Central memory CD8-positive, alpha-beta T cell (primary cell): ENCODE results near the gene OOSP4A.

Experiments used
- ATAC-seq: fragments of 150-1000 bp; cut with Tn5 transposase; replicated peaks from 2 replicates; pipeline ENCODE4 v1.10.0; 2022; ENCODE audit warnings: mild to moderate bottlenecking, moderate FRiP score, moderate number of reproducible peaks; ENCODE audit not compliant: poor library complexity, severe bottlenecking; ENCODE audit errors: extremely low read depth
- DNase-seq, 2 donors: peaks; one replicate each; pipeline ENCODE4 v3.0.0; 2021; ENCODE audit warnings: low spot score in 2 of 2
- H3K27ac Mint-ChIP-seq: one replicate; pipeline ENCODE4 v1.8.0; 2022; ENCODE audit warnings: low read depth, mild to moderate bottlenecking, moderate library complexity, mixed read lengths
- H3K27me3 Mint-ChIP-seq: one replicate; pipeline ENCODE4 v1.8.0; 2022; ENCODE audit warnings: mixed read lengths
- H3K36me3 Mint-ChIP-seq: one replicate; pipeline ENCODE4 v1.8.0; 2022; ENCODE audit warnings: mild to moderate bottlenecking, moderate library complexity, mixed read lengths; ENCODE audit not compliant: insufficient read depth
- H3K4me1 Mint-ChIP-seq: one replicate; pipeline ENCODE4 v1.8.0; 2022; ENCODE audit warnings: mixed read lengths
- H3K4me3 Mint-ChIP-seq: one replicate; pipeline ENCODE4 v1.8.0; 2022; ENCODE audit warnings: mild to moderate bottlenecking, moderate library complexity, mixed read lengths
- H3K9me3 Mint-ChIP-seq: one replicate; pipeline ENCODE4 v1.8.0; 2022; ENCODE audit warnings: mixed read lengths

OOSP4A gene

DNA sequence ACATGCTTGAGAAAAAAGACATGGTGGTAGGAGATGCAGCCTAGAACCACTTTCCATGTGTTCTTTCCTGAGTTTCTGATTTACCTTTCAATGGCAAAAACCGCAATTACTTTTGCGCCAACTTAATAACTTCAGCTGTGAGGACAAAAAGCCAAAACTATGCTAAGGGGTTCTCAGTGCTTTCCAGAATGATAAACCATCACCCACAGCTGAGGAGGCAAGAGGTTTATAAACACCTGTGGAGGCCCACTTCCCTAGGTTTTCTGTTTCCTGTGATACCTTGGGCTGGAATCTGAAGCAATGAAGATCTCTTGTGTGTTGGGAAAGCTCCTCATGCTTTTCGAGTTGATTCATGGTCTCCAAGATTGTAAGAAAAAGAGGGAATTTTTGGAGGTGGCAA, at the start of gene OOSP4A:
TSS of gene OOSP4A (plus strand) at position 301 of the 400 bp plus-strand sequence. CDS start at position 301, 0 bp downstream.
- DNase-seq (no peak), ATAC-seq (no peak)
- Mint-ChIP-seq H3K4me1 (no peaks in the 10 kb centered on the region), H3K4me3 (no peak within 1 kb of the TSS), H3K9me3 (no peaks in the 10 kb centered on the region), H3K27ac (no peak within 1 kb of the TSS), H3K27me3 (peaks cover 23% of the 10 kb centered on the region), H3K36me3 (no peaks in the 10 kb centered on the region)

DNA sequence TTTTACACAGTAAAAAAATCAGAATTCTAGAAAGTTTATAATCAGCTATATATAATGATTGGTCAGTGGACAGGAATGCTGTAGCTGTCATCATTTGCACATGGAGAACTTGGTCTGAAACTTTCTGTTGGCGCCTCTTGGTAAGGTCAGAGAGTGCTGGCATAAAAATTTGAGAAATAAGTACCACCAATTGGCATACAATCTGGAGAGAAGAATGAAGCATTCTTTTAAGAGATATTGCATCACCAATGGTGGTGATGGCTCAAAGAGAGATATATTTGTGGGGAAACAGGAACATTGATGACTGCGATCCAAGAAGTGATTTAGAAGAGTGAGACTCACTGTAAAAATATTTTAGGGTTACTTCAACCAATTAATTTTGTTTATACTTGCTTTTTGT, 45.4 kb upstream of the OOSP4A start:
- H3K9me3 Mint-ChIP-seq, result peaks cover 24% of the 10 kb centered on the region
- DNase-seq (no peak), ATAC-seq (no peak)
- peaks cover 10% of the 10 kb centered on the region for H3K27me3 Mint-ChIP-seq
- no peaks in the 10 kb centered on the region for H3K4me1 Mint-ChIP-seq
- no peak overlapping the region for H3K27ac Mint-ChIP-seq
- no peak overlapping the region for H3K4me3 Mint-ChIP-seq
- no peaks in the 10 kb centered on the region for H3K36me3 Mint-ChIP-seq

- H3K27me3 Mint-ChIP-seq, result peaks cover 7% of the 10 kb centered on the region
- DNase-seq (no peak), ATAC-seq (no peak)
- no peak overlapping the region for H3K4me3 Mint-ChIP-seq
- no peaks in the 10 kb centered on the region for H3K36me3 Mint-ChIP-seq
- no peaks in the 10 kb centered on the region for H3K4me1 Mint-ChIP-seq
- H3K9me3 Mint-ChIP-seq, result peaks cover 23% of the 10 kb centered on the region
- H3K27ac Mint-ChIP-seq, result no peak overlapping the region
These were observed 44.7 kb upstream of the OOSP4A start for GRCh38 chr11:59918987-59919589.

- H3K27ac Mint-ChIP-seq, result no peak overlapping the region
- H3K4me3 Mint-ChIP-seq, result no peak overlapping the region
- H3K4me1 Mint-ChIP-seq, result no peaks in the 10 kb centered on the region
- H3K9me3 Mint-ChIP-seq, result peaks cover 30% of the 10 kb centered on the region
- no peaks in the 10 kb centered on the region for H3K36me3 Mint-ChIP-seq
- DNase-seq (no peak), ATAC-seq (no peak)
- H3K27me3 Mint-ChIP-seq, result no peaks in the 10 kb centered on the region
These were observed 40.0 kb upstream of the OOSP4A start for GRCh38 chr11:59923813-59924212.

DNA sequence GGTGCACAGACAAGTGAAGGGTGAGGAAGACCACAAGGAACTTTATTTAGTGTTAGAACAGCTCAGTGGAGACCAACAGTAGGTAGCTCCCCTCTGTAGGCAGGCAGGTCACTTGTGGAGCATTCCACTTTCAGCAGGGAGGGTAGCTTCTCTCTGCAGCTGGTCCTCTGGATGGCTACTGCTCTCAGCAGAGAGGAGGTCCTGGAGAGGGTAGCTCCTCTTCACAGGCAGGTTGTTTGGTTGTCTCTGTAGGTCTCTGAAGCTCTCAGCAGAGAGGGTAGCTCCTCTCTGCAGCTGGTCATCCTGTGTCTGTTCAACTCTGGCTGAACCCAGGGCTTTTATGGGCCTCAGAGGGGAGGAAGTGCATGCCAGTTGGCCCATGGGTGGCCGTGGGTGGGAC, 32.1 kb upstream of the OOSP4A start:
- H3K4me1 Mint-ChIP-seq, result no peaks in the 10 kb centered on the region
- no peak for ATAC-seq
- H3K27me3 Mint-ChIP-seq, result peaks cover 10% of the 10 kb centered on the region

DNA sequence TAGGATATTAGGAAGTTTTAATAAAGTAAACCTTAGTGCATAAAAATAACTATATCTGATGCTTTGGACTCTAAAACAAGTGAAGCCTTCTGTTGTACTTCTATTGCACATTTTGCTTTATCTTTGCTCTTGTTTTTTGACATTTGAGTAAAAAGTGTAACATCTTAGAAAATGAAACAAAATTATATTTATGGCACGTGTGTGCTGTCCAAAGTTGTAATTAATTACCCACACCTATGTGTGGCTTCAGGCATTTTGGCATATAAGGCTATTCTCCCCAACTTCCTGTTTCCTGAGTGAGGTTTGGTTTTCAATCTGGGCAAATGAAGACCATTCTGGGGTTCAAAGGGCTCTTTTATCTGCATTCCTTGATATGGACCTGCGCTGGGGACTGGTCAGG, 25.7 kb upstream of the OOSP4A start, which contains the start of gene OOSP1:
TSS of gene OOSP1 (plus strand) at position 301 of the 400 bp plus-strand sequence. CDS start at position 324, 23 bp downstream.
- Mint-ChIP-seq H3K9me3 (no peaks in the 10 kb centered on the region), H3K27me3 (peaks cover 27% of the 10 kb centered on the region)
- ATAC-seq, result no peak

More for the DNA sequence above, 32.1 kb upstream of the OOSP4A start:
- no peaks in the 10 kb centered on the region for H3K36me3 Mint-ChIP-seq
- DNase-seq, result no peak
- no peak overlapping the region for H3K4me3 Mint-ChIP-seq
- no peak overlapping the region for H3K27ac Mint-ChIP-seq
- peaks cover 11% of the 10 kb centered on the region for H3K9me3 Mint-ChIP-seq

DNA sequence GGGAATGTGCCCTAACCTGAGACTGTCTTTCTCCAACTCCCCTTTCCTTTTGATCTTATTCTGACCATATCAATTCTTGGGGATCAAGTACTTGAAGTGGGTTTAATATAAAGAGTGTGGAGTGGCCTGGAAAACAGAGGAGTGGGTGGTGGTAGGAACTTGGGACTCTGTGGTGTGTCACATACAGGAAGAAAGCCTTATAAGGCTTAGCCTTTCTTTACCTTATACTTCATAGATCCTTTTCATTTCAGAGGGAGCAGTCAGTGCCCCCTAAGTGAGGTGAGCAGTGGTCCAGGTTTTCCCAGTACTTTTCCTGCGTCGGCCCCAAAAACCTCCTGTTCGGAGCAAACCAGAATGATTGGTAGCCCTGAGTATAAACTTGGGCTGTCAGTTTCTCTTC, 25.1 kb upstream of the OOSP4A start:
- H3K36me3 Mint-ChIP-seq, result no peaks in the 10 kb centered on the region
- H3K4me1 Mint-ChIP-seq, result no peaks in the 10 kb centered on the region
- DNase-seq (no peak), ATAC-seq (no peak)
- no peak overlapping the region for H3K4me3 Mint-ChIP-seq
- H3K27ac Mint-ChIP-seq, result no peak overlapping the region
- H3K27me3 Mint-ChIP-seq, result peaks cover 33% of the 10 kb centered on the region
- H3K9me3 Mint-ChIP-seq, result no peaks in the 10 kb centered on the region

More for the DNA sequence above, 25.7 kb upstream of the OOSP4A start, which contains the start of gene OOSP1:
- Mint-ChIP-seq H3K4me3 (no peak within 1 kb of the TSS), H3K4me1 (no peaks in the 10 kb centered on the region), H3K27ac (no peak within 1 kb of the TSS), H3K36me3 (no peaks in the 10 kb centered on the region)
- no peak for DNase-seq

DNA sequence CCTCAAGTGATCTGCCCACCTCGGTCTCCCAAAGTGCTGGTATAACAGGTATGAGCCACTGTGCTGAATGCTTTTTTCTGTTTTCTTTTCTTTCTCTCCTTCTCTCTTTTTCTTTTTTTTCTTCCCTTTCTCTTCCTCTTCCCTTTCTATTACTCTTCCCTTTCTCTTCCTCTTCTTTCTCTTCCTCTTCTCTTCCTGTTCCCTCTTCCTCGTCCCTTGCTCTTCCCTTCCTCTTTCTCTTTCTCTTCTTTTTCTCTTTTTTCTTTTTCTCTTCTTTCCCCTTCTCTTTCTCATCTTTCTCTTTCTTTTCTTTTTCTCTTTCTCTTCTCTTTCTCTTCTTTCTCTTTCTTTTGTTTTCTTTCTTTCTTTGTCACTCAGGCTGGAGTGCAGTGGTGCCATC, 24.4 kb upstream of the OOSP4A start:
- Mint-ChIP-seq H3K27ac (no peak overlapping the region), H3K36me3 (no peaks in the 10 kb centered on the region), H3K4me1 (no peaks in the 10 kb centered on the region), H3K4me3 (no peak overlapping the region), H3K9me3 (no peaks in the 10 kb centered on the region), H3K27me3 (peaks cover 41% of the 10 kb centered on the region)
- ATAC-seq, result no peak
- no peak for DNase-seq

GRCh38 chr11:59941091-59941490, 22.7 kb upstream of the OOSP4A start:
- no peaks in the 10 kb centered on the region for H3K36me3 Mint-ChIP-seq
- ATAC-seq (no peak), DNase-seq (no peak)
- H3K4me3 Mint-ChIP-seq, result no peak overlapping the region
- no peaks in the 10 kb centered on the region for H3K4me1 Mint-ChIP-seq
- peaks cover 50% of the 10 kb centered on the region for H3K27me3 Mint-ChIP-seq
- no peaks in the 10 kb centered on the region for H3K9me3 Mint-ChIP-seq
- no peak overlapping the region for H3K27ac Mint-ChIP-seq

DNA sequence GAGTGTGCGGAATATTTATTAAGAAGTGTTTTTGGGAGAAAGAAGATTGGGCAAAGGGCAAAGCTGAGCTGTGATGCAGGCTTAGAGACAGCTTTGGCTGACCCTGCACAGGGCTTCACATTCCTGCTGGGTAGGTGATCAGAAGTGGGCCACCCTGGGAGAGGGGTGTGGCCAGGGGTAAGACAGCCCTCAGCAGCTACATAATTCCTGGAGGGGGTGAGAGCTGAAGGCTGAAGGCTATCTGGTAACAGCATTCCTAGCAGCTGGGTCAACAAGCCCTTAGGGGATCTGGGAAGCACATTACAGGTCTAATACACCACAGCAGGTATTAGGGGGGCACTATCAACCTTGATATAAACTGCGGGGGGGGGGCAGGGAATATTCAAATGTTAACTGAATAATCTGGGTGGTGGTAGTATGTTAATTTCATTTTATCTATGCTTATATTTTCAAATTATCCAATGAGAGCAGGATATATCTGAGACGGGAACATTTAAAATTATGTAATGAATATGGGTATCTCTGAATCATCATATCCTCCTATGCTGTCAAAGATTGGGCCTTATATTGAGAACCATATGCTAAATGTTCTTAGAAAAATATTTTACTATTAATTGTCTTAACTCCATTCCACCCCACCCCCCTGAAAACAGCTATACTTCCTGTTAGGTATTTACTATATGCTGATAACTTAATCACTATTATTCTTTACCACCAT, 19.7 kb upstream of the OOSP4A start:
- ATAC-seq, result no peak
- Mint-ChIP-seq H3K36me3 (no peaks in the 10 kb centered on the region), H3K4me3 (no peak overlapping the region), H3K4me1 (no peaks in the 10 kb centered on the region), H3K27ac (no peak overlapping the region), H3K9me3 (no peaks in the 10 kb centered on the region), H3K27me3 (peaks cover 66% of the 10 kb centered on the region)
- DNase-seq, result no peak

DNA sequence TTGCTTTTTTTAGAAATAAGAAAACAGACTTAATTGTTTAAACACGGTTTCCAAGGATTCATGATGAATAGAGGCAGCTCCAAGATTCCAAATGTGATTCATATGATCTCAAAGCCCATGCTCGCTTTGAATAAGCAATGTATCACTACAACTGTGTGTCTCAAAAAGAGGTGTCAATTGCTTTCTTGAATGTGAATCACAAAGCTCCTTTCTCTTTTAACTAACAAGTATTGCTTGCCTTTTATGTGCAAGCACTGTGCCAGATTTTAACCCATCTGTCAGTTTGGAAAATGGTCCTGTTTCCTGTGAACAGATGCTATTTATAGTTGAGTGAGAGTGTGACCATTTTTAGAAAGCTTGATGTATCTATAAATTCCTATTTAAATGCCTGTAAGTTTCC, 19.1 kb upstream of the OOSP4A start:
- Mint-ChIP-seq H3K9me3 (no peaks in the 10 kb centered on the region), H3K4me3 (no peak overlapping the region), H3K36me3 (no peaks in the 10 kb centered on the region), H3K27me3 (peaks cover 72% of the 10 kb centered on the region), H3K27ac (no peak overlapping the region), H3K4me1 (no peaks in the 10 kb centered on the region)
- ATAC-seq (no peak), DNase-seq (no peak)

DNA sequence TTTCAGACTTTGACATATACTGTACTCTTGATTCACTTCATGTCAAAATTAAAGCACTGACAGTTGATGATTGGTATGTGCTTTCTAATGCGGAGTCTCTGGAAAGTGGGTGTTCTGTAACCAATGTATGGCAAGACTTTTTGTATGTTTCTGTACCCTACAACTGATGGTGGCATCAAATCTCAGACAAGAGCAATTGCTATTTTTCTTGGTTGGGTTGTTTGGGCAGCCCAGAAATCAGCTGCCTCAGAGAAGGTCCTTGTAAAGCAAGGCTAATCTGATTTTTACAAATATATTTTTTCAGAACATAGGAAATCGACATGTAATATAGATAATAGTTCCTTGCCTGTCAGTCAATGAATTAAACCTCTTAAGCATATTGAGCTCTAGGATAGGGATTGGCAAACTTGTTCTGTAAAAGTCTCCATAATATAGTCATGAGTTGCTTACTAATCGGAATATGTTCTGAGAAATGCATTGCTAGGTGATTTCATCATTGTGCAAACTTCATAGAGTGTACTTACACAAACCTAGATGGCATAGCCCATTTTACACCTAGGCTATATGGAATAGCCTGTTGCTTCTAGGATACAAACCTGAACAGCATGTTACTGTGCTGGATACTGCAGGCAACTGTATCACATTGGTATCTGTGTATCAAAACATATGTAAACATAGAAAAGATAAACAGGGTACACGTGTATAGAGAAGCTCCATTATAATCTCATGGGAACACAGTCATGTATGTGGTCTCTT, 10.2 kb upstream of the OOSP4A start:
- DNase-seq, result no peak
- Mint-ChIP-seq H3K27me3 (peaks cover 60% of the 10 kb centered on the region), H3K27ac (no peak overlapping the region), H3K36me3 (peaks cover 2% of the 10 kb centered on the region), H3K4me1 (no peaks in the 10 kb centered on the region), H3K4me3 (no peak overlapping the region), H3K9me3 (no peaks in the 10 kb centered on the region)
- ATAC-seq, result no peak
